Erythroblast (primary cell): ENCODE measurements around the gene SNCAIP.

Experiments
- GATA1 ChIP-seq: IDR thresholded peaks from 2 replicates; pipeline ENCODE4 v1.6.1; 2011; ENCODE audit warnings: low read depth, mild to moderate bottlenecking, control low read depth, low read length, moderate library complexity
- POLR2A ChIP-seq: IDR thresholded peaks from 2 replicates; pipeline ENCODE4 v1.6.1; 2011; ENCODE audit warnings: mild to moderate bottlenecking, low read length

DNA sequence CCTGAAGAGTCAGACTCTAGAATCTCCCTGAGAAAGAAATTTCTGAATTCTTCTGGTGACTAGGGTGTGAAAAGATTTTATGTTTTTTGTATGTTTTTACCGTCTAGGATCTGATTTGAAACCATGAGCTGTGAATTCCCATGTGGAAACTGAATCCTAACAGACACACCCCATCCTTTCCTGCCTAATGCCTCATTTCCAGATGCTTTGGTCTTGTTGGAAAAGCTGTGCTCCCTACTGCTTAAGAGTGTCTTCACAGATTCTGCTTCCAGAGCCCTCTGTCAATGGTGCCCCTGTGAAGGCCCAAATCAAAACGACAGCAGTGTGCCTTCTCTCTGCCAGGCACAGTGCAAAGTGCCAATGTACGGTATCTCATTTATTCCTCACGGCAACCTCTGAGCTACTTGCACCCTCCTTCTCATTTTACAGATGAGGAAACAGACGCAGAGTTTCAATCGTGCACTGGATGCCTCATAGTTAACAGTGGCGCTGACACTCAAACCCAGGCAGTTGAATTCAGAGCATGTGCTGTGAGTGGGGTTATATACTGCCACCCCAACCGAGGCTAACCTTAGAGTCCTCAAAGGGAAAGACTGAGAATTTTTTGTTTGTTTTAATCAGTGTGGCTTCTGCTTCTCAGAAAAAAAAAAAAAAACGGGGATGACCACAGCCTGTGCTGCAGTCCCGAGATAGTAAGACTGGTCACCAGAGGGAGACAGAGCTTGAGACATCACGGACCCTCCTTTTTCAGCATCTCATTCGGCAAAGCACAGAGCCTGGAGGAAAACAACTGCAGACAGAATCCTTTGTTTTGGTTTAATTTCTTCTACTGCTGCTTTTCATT, 188.4 kb downstream of the SNCAIP start:
- TF ChIP-seq POLR2A (no peak), GATA1 (no peak)
